GM19455 (cell line): ENCODE measurements around the gene LRRC4B.

Experiments
- ATAC-seq: cut with Tn5 transposase; IDR thresholded peaks from one replicate; pipeline ENCODE4 v1.9.1; 2021; ENCODE audit not compliant: unreplicated experiment

LRRC4B gene

DNA sequence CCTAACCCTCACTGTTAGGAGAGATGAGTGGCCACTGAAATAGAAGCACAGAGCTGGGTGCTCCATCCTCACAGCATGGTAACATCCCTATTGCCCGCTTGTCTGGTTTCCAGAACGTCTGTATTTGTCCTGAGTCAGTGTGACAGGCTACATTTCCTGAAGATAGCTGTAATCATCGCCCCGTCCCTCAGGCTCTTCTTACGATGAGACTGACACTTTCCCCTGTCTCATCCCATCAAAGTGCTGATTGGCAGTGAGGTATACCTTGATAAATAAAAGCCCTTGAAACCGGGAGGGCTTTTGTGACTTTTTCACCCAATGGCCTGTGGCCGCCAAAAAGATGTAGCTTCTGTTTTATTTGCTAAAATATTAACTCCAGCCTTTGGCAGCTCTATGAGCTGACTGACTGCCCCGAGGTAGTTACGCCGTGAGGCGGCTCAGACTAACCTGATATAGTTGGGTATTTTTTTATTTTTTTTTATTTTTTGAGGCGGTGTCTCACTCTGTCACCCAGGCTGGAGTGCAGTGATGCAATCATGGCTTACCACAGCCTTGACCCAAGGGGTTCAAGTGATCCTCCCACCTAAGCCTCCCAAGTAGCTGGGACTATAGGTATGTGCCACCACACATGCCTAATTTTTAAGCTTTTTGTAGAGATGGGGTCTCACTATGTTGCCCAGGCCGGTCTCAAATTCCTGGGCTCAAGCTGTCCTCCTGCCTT lies 5.7 kb upstream of the LRRC4B start:
- ATAC-seq = no peak

DNA sequence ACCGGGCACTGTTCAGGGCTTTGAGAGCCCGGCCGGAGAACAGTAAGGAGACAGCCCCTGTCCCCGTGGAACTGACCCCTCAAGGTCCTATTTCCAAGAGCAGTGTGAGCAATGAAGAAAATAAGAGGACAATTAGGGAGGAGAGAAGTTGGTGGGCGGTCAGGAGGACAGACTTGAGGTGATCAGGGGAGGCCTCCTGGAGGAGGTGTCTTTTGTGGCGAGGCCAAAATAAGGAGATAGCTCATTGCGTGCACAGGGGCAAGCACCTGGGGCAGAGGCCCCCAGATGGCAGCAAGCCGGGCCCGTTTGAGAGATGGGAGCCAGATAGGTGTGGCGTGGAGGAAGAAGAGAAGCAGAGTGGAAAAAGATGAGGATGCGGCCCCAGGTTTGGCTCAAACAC lies 2.8 kb upstream of the LRRC4B start:
- ATAC-seq = no peak

DNA sequence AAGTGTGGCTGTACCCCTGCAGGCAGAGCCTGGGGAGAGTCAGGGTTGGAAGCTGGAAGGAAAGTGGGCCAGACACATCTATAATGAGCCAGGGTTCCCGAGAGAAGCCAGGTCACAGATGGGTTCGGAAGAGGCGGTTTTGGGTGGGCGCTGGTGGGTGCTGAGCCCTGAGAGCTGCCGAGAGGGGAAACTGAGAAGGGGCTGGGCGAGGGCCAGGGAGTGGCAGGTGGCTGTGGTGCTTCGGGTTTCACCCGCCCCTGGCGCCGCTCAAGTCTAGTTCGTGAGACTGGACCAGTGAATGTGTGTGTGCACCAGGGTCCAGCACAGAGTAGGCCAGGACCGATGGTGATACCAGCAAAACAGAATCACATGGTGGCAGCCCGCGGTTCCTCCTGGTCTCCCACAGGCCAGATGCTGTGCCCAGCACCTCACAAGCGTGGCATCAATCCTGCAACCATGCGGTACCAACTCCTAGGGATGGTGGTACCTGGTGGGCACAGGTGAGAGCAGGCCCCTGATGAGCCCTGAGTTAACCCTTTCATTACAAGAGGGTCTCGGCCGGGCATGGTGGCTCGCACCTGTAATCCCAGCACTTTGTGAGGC lies 1.8 kb upstream of the LRRC4B start:
- ATAC-seq = no peak

- no peak for ATAC-seq
Measured at GRCh38 chr19:50568728-50569698, 778 bp upstream of the LRRC4B start.

DNA sequence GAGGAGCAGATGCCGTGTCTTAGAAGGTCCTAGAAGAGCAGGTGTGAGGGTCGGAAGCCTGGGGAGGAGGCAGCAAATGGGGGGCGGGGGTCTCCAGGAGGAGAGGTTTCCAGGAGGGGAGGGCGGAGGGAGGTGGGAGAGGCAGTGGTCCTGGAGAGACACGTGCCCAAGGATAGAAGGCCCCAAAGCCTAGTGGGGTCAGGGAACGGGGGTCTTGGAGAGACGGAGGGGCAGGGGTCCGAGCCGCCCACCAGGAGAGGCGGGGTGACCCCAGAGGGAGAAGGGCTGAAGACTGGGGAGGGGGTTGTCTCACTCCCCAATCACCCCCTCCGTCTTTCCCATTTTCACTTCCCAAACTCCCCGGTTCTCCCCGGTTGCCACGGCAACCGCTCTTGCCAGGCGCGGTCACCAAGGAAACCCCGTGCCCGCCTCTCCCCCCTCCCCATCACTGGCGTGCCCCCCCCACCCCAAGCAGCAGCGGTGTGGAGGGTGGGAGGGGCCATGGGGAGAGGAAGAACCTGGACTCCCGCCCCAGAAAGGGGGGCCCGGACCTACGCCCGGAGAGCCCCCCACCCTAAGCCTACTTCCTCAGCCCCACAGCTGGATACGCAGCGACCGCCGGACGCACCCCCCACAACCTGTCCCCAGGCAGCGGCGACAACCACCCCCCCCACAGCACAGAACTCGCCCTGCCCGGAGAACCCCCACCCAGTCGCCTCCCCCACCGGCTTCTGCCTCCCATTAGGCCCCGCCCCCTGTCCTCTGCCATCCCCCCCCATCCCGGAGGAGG lies 988 bp downstream of the LRRC4B start:
- ATAC-seq = no peak

GRCh38 chr19:50565984-50566903 lies 2.0 kb downstream of the LRRC4B start:
- ATAC-seq = no peak

GRCh38 chr19:50564229-50565105 lies 3.8 kb downstream of the LRRC4B start:
- no peak for ATAC-seq

DNA sequence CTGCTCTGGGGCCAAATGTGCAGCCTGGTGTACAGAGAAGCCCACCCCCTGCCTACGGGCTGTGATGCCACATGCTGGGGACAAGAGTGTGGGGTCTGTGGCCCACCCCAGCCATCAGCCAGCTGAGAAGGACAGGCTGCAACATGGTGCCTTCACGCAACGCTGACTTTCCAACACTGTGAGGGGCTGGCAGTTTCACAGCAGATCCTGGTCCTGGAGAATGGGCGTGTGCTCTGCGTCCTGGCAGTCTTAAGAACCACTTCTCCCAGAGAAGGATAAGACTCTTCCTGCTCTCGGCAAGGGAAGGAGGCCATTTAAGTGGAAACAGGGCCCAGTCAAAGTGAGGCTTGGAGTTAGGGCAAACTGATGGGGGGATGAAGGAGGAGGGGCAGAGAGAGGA lies 4.6 kb downstream of the LRRC4B start:
- ATAC-seq = no peak

GRCh38 chr19:50562996-50563395 lies 5.2 kb downstream of the LRRC4B start:
- no peak for ATAC-seq

DNA sequence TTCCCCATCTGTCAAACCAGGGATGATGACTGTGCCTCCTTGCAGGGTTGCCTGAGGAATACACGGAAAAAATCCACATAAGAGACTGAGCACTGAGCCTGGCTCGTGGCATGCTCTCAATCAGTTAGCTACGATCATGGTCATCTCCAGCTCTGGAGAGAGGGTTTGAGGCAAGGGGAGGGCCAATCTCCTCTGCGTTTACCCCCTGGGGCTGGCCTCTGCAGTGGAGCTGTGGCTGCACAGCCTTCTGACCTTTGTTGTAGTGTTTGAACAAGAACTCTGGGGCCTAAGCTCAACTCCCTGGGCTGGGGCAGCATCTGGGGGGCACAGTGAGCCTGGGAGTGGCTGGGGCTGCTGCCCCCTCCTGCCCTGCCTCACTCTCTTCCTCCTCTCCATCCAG lies 5.9 kb downstream of the LRRC4B start:
- no peak for ATAC-seq

GRCh38 chr19:50559636-50560035 lies 8.6 kb downstream of the LRRC4B start:
- no peak for ATAC-seq

DNA sequence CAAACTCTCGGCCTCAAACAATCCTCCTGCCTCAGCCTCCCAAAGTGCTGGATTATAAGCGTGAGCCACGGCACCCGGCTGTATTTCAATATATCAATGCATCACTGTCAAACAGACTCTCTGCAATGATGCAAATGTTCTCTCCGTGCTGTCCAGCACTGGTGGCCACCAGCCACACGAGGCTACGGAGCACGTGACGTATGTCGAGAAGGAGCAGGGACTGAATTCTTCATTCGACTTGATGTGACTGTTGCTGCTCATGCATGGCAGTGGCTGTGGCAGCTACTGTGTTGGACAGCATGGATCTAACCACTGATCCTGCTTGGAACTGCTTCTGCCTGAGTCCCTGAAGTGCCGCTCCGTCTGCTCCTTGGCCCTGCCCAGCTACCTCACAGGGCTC lies 9.8 kb downstream of the LRRC4B start:
- ATAC-seq = no peak

DNA sequence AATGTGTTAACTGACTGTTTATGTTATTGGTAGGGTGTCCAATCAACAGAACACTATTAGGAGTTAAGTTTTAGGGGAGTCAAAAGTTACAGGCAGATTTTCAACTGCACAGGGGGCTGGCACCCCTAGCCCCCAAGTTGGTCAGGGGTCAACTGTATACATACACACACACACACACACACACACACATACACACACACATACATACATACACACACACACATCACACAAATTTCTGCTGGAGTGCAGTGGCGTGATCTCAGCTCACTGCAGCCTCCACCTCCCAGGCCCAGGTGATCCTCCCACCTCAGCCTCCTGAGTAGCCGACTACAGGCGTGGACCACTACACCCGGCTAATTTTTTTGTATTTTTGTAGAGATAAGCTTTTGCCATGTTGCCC lies 10.2 kb downstream of the LRRC4B start:
- no peak for ATAC-seq

GRCh38 chr19:50557009-50557613 lies 11.1 kb downstream of the LRRC4B start:
- ATAC-seq = no peak

DNA sequence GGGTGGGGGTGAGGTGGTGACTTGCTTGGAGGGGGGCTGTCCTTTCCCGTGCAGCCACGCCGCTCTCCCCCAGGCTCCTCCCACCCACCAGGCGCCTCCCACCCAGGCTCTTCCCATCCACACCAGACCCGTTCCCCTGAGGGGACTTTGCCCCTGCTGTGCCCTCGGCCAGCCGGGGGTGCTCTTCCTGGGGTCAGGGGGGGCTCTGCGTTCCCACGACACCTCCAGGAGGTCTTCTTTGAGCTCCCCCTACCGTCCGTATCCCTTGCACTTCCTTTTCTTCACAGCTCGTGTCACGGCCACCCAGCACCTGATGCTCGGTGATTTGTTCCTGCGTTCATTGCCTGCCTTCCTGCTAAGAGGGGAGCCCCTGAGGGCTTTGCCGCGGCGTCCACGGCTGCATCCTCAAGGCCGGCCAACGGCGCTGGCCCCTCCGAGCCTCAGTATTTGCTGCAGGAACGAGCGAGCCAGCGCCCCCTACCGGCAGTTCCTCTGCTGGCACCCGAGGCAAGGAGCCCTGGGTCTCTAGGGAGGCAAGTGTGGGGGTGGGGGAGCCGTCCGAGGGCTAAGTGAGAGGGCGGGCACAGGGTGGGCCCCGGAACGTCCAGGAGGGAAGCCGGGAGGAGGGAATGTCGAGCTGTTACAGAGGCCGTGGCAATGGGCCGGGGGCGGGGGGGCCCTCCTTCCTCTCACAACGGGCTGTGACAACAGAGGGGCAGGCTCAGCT lies 11.8 kb downstream of the LRRC4B start:
- ATAC-seq = no peak

- no peak for ATAC-seq
Measured at GRCh38 chr19:50555450-50556281, 12.6 kb downstream of the LRRC4B start.

- no peak for ATAC-seq
Measured at GRCh38 chr19:50555033-50555432, 13.2 kb downstream of the LRRC4B start.
